ENCODE measurements around the gene DSG1.
"Not testable (repeated sequence)": the region's sequence is repeated elsewhere in the genome, so short reads cannot be mapped to it uniquely, and the experiment has no call there.

DSG1 gene

GRCh38 chr18:31317860-31318259, at the start of gene DSG1:
DSG1 (plus strand) TSS chr18:31318160; CDS start chr18:31318301, 141 bp downstream.
- DNase-seq (ENCODE audit: low spot score) = no peak

GRCh38 chr18:31268985-31269406, 49.0 kb upstream of the DSG1 start:
- DNase-seq (ENCODE audit: low spot score) = no peak

GRCh38 chr18:31269566-31269965, 48.4 kb upstream of the DSG1 start:
- no peak for DNase-seq (ENCODE audit: low spot score)

- DNase-seq (ENCODE audit: low spot score) = no peak
Measured at GRCh38 chr18:31270578-31270977, 47.4 kb upstream of the DSG1 start.

- no peak for DNase-seq (ENCODE audit: low spot score)
Measured at GRCh38 chr18:31273812-31274527, 44.0 kb upstream of the DSG1 start.

- DNase-seq (ENCODE audit: low spot score) = no peak
Measured at GRCh38 chr18:31274931-31275330, 43.0 kb upstream of the DSG1 start.

GRCh38 chr18:31275722-31276463, 42.1 kb upstream of the DSG1 start:
- no peak for DNase-seq (ENCODE audit: low spot score)

GRCh38 chr18:31278609-31279071, 39.3 kb upstream of the DSG1 start:
- DNase-seq (ENCODE audit: low spot score) = no peak

GRCh38 chr18:31280502-31280901, 37.5 kb upstream of the DSG1 start:
- DNase-seq (ENCODE audit: low spot score) = no peak

GRCh38 chr18:31281437-31281836, 36.5 kb upstream of the DSG1 start:
- no peak for DNase-seq (ENCODE audit: low spot score)

- DNase-seq (ENCODE audit: low spot score) = not testable (repeated sequence)
Measured at GRCh38 chr18:31289446-31289845, 28.5 kb upstream of the DSG1 start.

GRCh38 chr18:31291688-31292087, 26.3 kb upstream of the DSG1 start:
- no peak for DNase-seq (ENCODE audit: low spot score)

GRCh38 chr18:31294199-31294747, 23.7 kb upstream of the DSG1 start:
- no peak for DNase-seq (ENCODE audit: low spot score)

- DNase-seq (ENCODE audit: low spot score) = no peak
Measured at GRCh38 chr18:31297248-31297647, 20.7 kb upstream of the DSG1 start.

GRCh38 chr18:31301201-31301655, 16.7 kb upstream of the DSG1 start:
- no peak for DNase-seq (ENCODE audit: low spot score)

- no peak for DNase-seq (ENCODE audit: low spot score)
Measured at GRCh38 chr18:31302991-31303390, 15.0 kb upstream of the DSG1 start.

GRCh38 chr18:31303771-31304170, 14.2 kb upstream of the DSG1 start:
- DNase-seq (ENCODE audit: low spot score) = no peak

GRCh38 chr18:31309115-31309514, 8.8 kb upstream of the DSG1 start:
- no peak for DNase-seq (ENCODE audit: low spot score)

GRCh38 chr18:31316974-31317373, 986 bp upstream of the DSG1 start:
- DNase-seq (ENCODE audit: low spot score) = no peak

GRCh38 chr18:31321719-31322118, 3.8 kb downstream of the DSG1 start:
- DNase-seq (ENCODE audit: low spot score) = no peak

- DNase-seq (ENCODE audit: low spot score) = no peak
Measured at GRCh38 chr18:31325051-31325450, 7.1 kb downstream of the DSG1 start.

- no peak for DNase-seq (ENCODE audit: low spot score)
Measured at GRCh38 chr18:31329787-31330438, 12.0 kb downstream of the DSG1 start.

GRCh38 chr18:31343454-31343853, 25.5 kb downstream of the DSG1 start:
- DNase-seq (ENCODE audit: low spot score) = no peak

All from CD4-positive, alpha-beta T cell treated with Interleukin-15 for 4 hours (primary cell).